ENCODE measurements around the gene OR7G1.

Gene OR7G1, protein sequence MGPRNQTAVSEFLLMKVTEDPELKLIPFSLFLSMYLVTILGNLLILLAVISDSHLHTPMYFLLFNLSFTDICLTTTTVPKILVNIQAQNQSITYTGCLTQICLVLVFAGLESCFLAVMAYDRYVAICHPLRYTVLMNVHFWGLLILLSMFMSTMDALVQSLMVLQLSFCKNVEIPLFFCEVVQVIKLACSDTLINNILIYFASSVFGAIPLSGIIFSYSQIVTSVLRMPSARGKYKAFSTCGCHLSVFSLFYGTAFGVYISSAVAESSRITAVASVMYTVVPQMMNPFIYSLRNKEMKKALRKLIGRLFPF

DNA sequence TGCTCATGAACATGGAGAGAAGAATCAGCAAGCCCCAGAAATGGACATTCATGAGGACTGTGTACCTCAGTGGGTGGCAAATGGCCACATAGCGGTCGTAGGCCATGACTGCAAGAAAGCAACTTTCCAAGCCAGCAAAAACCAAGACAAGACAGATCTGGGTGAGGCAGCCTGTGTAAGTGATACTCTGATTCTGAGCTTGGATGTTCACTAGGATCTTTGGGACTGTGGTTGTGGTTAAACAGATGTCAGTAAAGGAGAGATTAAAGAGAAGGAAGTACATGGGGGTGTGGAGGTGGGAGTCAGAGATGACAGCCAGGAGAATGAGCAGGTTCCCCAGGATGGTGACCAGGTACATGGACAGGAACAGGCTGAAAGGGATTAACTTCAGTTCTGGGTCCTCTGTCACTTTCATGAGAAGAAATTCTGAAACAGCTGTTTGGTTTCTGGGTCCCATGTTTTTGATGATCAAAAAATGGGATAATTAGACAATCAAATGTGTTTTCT is at the start of gene OR7G1:
Gene OR7G1 (minus strand): TSS at position 457 of the 507 bp plus-strand sequence. CDS start 0 bp downstream, at position 457.
- DNase-seq, result no peak

- DNase-seq, result no peak
Observed at GRCh38 chr19:9165261-9165660, 49.7 kb upstream of the OR7G1 start.

DNA sequence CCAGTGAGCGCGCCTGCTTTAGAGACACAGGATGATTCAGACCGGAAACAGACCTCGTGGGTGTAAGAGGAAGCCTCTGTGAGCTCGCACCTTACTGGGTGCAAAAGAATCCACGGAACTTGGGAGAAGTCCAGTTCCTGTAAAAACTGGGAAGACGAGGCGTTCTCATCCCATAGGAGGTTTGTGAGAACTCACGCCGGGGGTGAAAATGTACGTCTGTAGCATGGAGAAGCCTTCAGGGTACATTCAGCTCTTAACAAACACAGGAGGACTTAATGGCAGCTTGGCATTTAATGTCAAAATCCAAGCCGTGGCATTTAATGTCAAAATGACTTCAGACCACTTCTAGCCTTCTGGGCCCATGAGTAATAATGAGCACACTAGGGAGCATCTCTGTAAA is 45.9 kb upstream of the OR7G1 start:
- DNase-seq, result no peak

DNA sequence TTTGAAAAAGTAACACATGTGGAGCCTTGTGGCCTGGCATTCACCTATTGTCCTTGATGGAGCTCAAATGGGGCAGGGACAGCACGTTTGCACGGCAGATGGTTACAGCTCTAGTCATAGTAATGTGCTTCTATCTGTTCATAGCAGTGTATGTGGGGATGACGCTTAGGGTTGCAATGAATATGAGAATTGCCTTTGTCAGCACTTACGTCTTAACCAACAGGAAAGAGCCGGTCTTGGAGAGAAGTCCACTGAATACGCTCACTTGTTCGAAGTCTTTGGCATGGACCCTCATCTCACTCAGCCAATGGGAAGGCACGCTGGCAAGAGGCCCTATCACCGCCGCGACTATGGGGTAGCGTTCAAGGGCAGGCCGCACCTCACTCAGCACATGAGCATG is 44.3 kb upstream of the OR7G1 start:
- no peak for DNase-seq

GRCh38 chr19:9156304-9156703 is 40.7 kb upstream of the OR7G1 start:
- DNase-seq, result no peak

- no peak for DNase-seq
Observed at GRCh38 chr19:9155591-9155990, 40.0 kb upstream of the OR7G1 start.

- no peak for DNase-seq
Observed at GRCh38 chr19:9151367-9151766, 35.8 kb upstream of the OR7G1 start.

- DNase-seq, result no peak
Observed at GRCh38 chr19:9150650-9151049, 35.1 kb upstream of the OR7G1 start.

GRCh38 chr19:9149997-9150396 is 34.4 kb upstream of the OR7G1 start:
- no peak for DNase-seq

DNA sequence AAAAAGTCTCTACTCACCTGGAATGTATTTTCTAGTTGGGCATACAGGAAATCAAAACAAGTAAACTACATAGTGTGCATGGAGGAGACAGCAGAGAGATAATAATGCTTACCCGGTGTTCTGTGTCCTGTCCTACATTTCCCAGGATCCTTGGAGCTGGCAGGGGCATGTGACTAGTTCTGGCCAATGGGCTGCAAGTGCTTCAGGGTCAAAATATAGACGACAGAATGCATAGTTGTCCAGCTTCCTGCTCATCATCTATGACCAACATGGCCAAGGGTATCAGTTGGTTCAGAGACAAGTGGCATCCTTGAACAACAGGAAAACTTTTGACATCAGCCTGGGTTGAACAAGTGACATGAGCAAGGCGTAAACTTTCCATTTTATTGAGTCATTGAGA is 33.1 kb upstream of the OR7G1 start:
- no peak for DNase-seq

DNA sequence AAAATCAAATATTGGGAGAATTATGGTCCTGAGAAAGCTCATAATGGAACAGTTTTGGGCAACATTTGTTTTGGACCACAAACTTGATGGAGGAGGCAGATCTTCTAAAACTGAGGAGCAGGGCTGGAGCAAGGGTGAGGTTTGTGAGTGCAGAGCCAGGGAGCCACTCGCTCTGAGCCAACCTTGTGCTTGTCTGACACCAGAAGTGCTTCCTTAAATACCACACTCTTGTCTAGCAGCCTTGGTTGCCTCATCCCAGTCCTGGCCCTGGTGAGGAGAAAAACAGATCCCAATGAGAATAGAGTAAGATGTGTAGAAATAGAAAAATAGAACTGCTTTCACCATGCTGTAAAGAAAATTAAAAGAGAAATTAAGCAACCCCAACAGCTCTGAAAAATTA is 31.3 kb upstream of the OR7G1 start:
- no peak for DNase-seq

GRCh38 chr19:9144920-9145319 is 29.4 kb upstream of the OR7G1 start:
- DNase-seq, result no peak

DNA sequence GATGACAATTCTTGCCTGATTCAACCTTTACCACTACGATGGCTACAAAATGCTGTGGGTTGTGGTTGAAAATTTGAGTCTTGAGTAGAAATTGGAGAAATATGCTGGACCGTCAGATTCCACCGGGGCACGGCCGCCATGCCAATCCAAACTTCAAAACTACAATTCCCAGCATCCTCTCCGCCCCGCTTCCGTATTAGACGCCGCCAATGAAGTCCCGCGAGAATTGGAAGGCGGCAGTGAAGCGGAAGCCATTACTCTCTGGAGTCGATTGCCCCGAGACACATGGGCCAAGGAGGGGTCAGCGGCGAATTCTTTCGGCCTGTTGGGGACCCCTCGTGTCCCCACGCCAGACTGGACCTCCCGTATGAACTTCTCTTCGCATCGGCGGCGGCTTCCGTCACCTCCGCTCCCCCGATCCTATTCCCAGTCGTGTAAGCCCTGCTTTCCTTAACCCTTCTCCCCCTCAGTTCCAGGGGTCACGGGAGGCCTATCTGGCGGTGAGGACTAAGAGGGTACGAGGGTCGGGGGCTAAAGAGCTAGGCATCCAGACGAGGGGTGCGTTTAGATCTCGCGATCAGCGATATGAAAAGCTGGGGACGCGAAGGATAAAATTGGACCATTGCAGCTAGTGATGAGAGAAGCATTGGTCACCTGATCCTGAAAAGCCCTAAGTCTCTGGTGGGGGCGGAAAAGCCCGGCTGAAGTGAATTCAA is 24.8 kb upstream of the OR7G1 start, which contains the start of gene ZNF317:
Gene ZNF317 (plus strand): TSS at position 239 of the 716 bp plus-strand sequence. CDS start 15,620 bp downstream, outside the sequence.
- peak; percentile 45 for DNase-seq

- no peak for DNase-seq
Observed at GRCh38 chr19:9139609-9140158, 24.1 kb upstream of the OR7G1 start.

DNA sequence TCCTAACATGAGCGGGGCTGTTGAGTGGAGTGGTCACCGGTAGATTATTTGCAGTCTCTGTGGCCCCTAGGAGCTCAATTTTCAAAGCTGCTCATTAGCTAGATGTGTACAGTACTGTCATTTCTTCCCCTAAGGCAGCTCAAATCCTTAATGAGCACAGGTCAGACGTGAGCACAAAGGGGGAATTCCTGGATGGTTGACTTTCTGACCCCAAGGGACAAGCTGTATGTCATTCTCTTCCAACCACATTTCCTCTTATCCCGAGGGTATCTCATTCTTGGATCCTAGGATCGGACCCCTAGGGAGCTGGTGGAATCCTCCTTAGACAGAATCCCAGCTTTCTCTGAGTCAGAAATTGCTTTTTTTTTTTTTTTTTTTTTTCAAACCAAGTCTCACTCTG is 16.9 kb upstream of the OR7G1 start:
- no peak for DNase-seq

GRCh38 chr19:9130965-9131364 is 15.4 kb upstream of the OR7G1 start:
- DNase-seq, result no peak

DNA sequence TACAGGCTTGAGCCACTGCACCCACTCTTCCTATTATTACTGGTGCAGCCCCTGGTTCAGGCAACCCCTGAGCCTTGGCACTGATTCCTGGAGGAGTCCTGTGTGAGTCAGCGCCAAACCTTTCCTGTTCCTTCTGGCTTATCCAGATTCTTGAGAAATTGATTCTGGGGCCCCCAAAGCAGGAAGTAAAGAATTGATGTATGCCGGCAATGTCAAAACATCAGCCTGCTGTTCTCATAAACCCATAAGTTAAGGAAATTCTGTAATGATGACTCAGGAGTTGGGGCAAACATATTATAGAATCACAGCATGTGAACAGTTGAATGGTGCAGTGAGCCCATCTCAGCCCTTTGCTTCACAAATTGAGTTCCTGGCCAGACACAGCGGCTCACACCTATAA is 12.6 kb upstream of the OR7G1 start:
- DNase-seq, result no peak

GRCh38 chr19:9126900-9127405 is 11.4 kb upstream of the OR7G1 start, which contains the start of gene OR7G3:
Gene OR7G3 (minus strand): TSS chr19:9126950. CDS start chr19:9126950, 0 bp downstream.
- DNase-seq, result no peak

GRCh38 chr19:9116547-9116946 is 984 bp upstream of the OR7G1 start:
- no peak for DNase-seq

DNA sequence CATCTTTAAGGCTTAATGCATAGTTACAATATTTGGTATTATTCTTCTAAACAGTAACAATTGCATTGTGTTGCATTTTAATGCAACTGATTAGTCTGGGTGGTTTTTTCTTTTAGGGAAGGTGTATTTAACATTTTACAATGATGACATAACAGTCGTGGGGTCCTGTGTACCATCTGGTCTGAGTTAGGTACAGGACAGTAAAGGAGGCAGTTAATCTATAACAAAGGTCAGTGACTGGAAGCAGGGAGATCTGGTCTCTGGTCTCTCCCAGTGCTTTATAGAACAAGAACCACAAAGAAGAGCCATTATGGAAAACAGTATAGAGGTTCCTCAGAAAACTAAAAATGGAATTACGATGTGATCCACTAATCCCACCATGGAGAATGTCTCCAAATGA is 5.6 kb downstream of the OR7G1 start:
- DNase-seq, result no peak

- DNase-seq, result no peak
Observed at GRCh38 chr19:9107375-9107774, 8.2 kb downstream of the OR7G1 start, which contains the start of gene OR7G2. Gene OR7G2 (minus strand): TSS chr19:9107475. CDS start chr19:9103243, 4,232 bp downstream.

GRCh38 chr19:9086761-9087160 is 28.8 kb downstream of the OR7G1 start, which contains the start of gene OR1M1:
Gene OR1M1 (plus strand): TSS chr19:9087061. CDS start chr19:9093245, 6,184 bp downstream.
- DNase-seq, result no peak

- DNase-seq, result no peak
Observed at GRCh38 chr19:9078651-9079050, 36.9 kb downstream of the OR7G1 start.

Measured in cortex of kidney (tissue), 1 donor.